Thyroid gland (tissue), 4 donors: ENCODE data around the gene EXOC6. TPM values are rescaled to one million over a fixed set of nuclear protein-coding genes. Genes with fewer than 3 reads are reported as not detected.

Experiments
- DNase-seq, 2 donors: peaks; one replicate each; pipeline ENCODE4 v3.0.0-alpha.2; 2019
- H3K27ac ChIP-seq, 3 donors: fragments of 200-600 bp; sonication (generic); 1 replicate in 2 of 3; 2 replicates in 1 of 3; pipeline ENCODE4 v1.5.1; 2016 to 2019; ENCODE audit warnings: mild to moderate bottlenecking in 1 of 3, moderate library complexity in 1 of 3
- H3K27me3 ChIP-seq: fragments of 200-600 bp; sonication (generic); one replicate; pipeline ENCODE4 v1.5.1; 2019
- H3K36me3 ChIP-seq, 2 donors: fragments of 200-600 bp; sonication (generic); one replicate each; pipeline ENCODE4 v1.5.1; 2016 to 2019
- H3K4me1 ChIP-seq, 2 donors: fragments of 200-600 bp; sonication (generic); one replicate each; pipeline ENCODE4 v1.5.1; 2017 to 2019
- H3K4me3 ChIP-seq, 3 donors: fragments of 200-600 bp; sonication (generic); replicated peaks in 1 of 3; 1 replicate in 2 of 3; 2 replicates in 1 of 3; pipeline ENCODE4 v1.5.1; 2016; ENCODE audit warnings: mild to moderate bottlenecking in 1 of 3
- H3K9me3 ChIP-seq: fragments of 200-600 bp; sonication (generic); one replicate; pipeline ENCODE4 v1.5.1; 2017
- POLR2A ChIP-seq, 2 donors: fragments of 450-650 bp; IDR thresholded peaks; one replicate each; pipeline ENCODE4 v1.6.1; 2017; ENCODE audit warnings: antibody characterized with exemption in 2 of 2, mild to moderate bottlenecking in 2 of 2, moderate library complexity in 1 of 2
- WGBS, 2 donors: methylation state at CpG; one replicate each; pipeline ENCODE4 v1.1.5; 2017; 5-methylcytosine and 5-hydroxymethylcytosine counted together
- intact Hi-C: fragments of 100-400 bp; cut with DNase I; formaldehyde crosslinking; loops from one replicate; pipeline ENCODE4 v1.15.1; 2023
- total RNA-seq, 4 donors: library from RNA; depleted of rRNA; stranded (reverse); fragments of >200 nt; gene quantifications; one replicate each; pipeline ENCODE4 v1.2.3, GENCODE V29; 2016
- TF ChIP-seq, protein P1 (sequence below), 6 experiments: fragments of 200-600 bp in 3 of 6; fragments of 450-650 bp in 3 of 6; sonication (generic) in 3 of 6; IDR thresholded peaks; one replicate each; pipeline ENCODE4 v1.5.1; 2016 to 2019; ENCODE audit warnings: antibody characterized with exemption in 6 of 6, mild to moderate bottlenecking in 2 of 6, inconsistent platforms in 1 of 6, moderate library complexity in 1 of 6

The EXOC6 gene, protein sequence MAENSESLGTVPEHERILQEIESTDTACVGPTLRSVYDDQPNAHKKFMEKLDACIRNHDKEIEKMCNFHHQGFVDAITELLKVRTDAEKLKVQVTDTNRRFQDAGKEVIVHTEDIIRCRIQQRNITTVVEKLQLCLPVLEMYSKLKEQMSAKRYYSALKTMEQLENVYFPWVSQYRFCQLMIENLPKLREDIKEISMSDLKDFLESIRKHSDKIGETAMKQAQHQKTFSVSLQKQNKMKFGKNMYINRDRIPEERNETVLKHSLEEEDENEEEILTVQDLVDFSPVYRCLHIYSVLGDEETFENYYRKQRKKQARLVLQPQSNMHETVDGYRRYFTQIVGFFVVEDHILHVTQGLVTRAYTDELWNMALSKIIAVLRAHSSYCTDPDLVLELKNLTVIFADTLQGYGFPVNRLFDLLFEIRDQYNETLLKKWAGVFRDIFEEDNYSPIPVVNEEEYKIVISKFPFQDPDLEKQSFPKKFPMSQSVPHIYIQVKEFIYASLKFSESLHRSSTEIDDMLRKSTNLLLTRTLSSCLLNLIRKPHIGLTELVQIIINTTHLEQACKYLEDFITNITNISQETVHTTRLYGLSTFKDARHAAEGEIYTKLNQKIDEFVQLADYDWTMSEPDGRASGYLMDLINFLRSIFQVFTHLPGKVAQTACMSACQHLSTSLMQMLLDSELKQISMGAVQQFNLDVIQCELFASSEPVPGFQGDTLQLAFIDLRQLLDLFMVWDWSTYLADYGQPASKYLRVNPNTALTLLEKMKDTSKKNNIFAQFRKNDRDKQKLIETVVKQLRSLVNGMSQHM
- total RNA-seq, result 10 to 100 TPM; 51.6 to 74.0 (median 61.1) TPM

DNA sequence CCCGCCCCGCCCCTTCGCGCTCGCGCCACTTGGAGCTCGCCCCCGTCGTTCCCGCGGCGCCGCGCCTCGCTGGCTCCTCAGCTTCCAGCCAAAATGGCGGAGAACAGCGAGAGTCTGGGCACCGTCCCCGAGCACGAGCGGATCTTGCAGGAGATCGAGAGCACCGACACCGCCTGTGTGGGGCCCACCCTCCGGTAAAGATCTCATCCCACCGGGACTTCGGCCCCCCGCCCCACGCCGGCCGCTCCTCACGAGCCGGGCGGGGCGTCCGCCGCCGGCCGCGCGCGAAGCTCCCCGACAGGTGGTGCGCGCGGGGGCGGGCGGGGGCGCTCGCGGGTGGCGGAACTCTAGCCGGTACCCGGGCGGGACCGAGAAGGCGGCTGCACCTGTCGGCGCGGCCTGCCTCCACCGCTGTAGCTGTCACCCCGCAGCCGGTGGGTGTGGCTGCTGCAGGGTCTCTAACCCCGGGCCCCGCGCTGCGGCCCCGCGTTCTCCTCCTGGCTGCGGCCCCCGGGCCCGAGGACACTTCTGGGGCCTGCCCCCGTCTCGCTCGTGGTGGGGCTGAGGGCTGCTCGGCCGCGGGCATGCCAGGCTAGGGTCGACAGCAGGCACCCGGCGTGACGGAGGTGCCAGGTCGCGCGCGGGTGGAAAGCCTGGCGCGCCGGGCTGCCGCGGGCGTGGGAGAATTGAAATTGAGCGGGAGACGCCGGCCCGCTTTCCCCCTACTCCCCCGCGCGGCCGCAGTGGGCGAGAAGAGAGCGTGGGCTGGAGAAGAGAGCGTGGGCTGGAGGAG is at the start of gene EXOC6:
Gene EXOC6, plus strand, starts transcription at position 80 of the 793 bp plus-strand sequence. Its CDS starts 14 bp downstream, at position 94.
- intact Hi-C loops, result no loop called here
- peak within 1 kb of the TSS; percentile 52 to 86 (median 72) for H3K4me3 ChIP-seq
- no peaks in the 10 kb centered on the region for H3K36me3 ChIP-seq
- no peaks in the 10 kb centered on the region for H3K9me3 ChIP-seq
- TF ChIP-seq, protein P1, sequence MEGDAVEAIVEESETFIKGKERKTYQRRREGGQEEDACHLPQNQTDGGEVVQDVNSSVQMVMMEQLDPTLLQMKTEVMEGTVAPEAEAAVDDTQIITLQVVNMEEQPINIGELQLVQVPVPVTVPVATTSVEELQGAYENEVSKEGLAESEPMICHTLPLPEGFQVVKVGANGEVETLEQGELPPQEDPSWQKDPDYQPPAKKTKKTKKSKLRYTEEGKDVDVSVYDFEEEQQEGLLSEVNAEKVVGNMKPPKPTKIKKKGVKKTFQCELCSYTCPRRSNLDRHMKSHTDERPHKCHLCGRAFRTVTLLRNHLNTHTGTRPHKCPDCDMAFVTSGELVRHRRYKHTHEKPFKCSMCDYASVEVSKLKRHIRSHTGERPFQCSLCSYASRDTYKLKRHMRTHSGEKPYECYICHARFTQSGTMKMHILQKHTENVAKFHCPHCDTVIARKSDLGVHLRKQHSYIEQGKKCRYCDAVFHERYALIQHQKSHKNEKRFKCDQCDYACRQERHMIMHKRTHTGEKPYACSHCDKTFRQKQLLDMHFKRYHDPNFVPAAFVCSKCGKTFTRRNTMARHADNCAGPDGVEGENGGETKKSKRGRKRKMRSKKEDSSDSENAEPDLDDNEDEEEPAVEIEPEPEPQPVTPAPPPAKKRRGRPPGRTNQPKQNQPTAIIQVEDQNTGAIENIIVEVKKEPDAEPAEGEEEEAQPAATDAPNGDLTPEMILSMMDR (IDR thresholded peaks at IDR 0.05), result peak in 3 of 6 experiments; percentile 6 to 33 (median 31)
- TF ChIP-seq POLR2A (IDR thresholded peaks at IDR 0.05), result peak in 1 of 2 donors; percentile 70
- peaks cover 10 to 17% of the 10 kb centered on the region in 2 donors for H3K4me1 ChIP-seq
- 0 to 1% methylated on average over 39 to 42 of the region's 103 CpGs for WGBS, 2 donors
- H3K27ac ChIP-seq, result peak within 1 kb of the TSS; percentile 77 to 90 (median 81)
- no peaks in the 10 kb centered on the region for H3K27me3 ChIP-seq
- peak; percentile 85 to 87 for DNase-seq

DNA sequence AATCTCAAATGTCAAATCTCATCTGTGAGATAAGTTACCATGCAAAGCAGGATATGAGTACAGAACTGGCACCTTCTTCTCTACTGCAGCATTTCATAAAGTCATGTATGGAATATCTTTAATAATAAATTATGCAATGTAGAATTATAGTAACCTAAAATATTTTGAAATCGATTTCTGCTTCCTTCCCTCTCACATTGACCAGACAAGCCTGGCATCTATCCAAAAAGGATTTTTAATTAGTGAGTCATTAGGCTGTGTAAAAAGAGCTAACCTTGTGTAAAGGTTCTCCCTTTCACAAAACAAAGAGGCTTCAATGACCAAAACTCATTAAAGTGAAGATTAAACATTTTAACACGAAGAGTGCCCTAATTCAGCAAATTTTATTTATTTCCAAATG is 48.8 kb upstream of the EXOC6 start:
- Histone ChIP-seq H3K36me3 (no peaks in the 10 kb centered on the region), H3K27ac (peak overlapping the region; percentile 24 to 66 (median 60)), H3K4me3 (no peak overlapping the region), H3K4me1 (peaks cover 10 to 19% of the 10 kb centered on the region in 2 donors), H3K27me3 (no peaks in the 10 kb centered on the region), H3K9me3 (no peaks in the 10 kb centered on the region)
- intact Hi-C loops, result no loop called here
- no peak for TF ChIP-seq POLR2A (IDR thresholded peaks at IDR 0.05)
- TF ChIP-seq, protein P1 (IDR thresholded peaks at IDR 0.05), result no peak
- WGBS, 2 donors, result 22 to 37% methylated on average over 2 of the region's 2 CpGs
- DNase-seq, result no peak

DNA sequence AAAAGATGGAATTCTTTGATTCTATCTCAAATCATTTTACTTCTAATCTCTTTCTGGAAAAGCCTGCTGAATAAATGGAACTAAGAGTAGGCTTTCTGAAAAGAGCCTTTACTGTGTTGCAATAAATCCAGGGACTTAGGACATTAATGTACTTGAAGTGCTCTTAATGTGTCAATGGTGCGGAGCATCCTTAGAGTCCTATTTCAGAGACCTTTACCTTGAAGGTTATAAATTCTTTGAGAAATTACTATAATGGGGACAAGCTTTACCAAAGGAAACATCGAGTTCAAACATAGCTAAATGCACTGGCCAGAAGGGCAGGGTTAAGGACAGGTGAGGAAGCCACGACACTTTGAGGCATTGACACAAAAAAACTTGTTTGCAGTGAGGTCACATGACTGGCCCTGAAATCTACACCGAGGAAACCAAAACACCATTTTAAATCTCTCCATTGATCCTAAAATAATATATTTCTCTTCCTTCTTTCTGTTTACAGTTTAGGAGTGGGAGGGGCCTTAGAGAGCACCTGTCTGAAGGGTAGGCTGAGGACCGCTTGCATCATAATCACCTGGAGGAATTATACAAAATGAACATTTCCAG is 48.1 kb upstream of the EXOC6 start:
- Histone ChIP-seq H3K27ac (peak overlapping the region; percentile 24 to 66 (median 60)), H3K36me3 (no peaks in the 10 kb centered on the region), H3K4me3 (no peak overlapping the region), H3K27me3 (no peaks in the 10 kb centered on the region), H3K4me1 (peaks cover 10 to 19% of the 10 kb centered on the region in 2 donors), H3K9me3 (no peaks in the 10 kb centered on the region)
- DNase-seq, result peak; percentile 12 to 46
- intact Hi-C loops, result no loop called here
- TF ChIP-seq POLR2A (IDR thresholded peaks at IDR 0.05), result no peak
- TF ChIP-seq, protein P1 (IDR thresholded peaks at IDR 0.05), result no peak
- 44 to 59% methylated on average over 5 of the region's 5 CpGs for WGBS, 2 donors

DNA sequence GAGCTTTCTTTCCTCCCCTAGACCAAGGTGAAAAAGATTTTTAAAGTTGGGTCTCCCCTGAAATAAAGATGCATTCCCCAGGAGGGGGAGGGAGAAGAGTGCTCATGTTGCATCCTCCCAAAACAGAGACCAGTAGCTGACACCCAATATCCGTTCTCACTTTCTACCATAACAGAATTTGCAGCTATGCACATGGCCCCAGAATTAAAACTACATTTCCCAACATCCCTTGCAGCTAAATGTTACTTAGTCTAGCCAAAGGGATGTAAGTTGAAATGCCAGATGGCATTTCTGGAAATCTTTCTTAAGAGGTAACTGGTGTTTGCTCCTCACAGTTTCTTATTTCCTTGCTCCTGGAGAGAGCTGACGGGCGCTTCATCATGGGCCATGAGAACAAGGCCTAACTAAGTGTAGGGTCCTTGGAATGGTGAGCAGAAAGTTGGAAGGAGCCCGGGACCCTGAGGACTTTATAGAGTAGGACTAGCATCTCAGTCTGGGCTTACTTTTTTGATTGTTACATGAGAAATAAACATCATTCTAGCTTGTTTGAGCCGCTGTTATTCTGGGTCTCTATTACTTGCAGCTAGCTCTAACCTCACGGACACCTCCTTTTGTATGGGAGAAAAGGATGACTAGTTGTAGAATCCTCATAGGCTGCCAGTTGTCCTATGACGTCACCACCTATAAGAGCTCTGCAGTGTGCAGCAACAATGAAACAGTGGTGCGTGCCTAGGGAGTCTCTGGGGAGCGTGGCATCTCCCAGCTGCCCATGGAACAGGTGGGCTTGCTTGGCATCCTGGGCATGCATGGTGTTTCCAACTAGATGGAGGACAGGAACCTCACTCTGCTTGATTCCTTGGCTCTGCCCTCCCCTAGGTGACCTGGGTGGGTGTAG is 46.1 kb upstream of the EXOC6 start:
- 85% methylated on average over 8 to 9 of the region's 9 CpGs for WGBS, 2 donors
- H3K27ac ChIP-seq, result no peak overlapping the region
- no peaks in the 10 kb centered on the region for H3K27me3 ChIP-seq
- intact Hi-C loops, result no loop called here
- no peaks in the 10 kb centered on the region for H3K36me3 ChIP-seq
- DNase-seq, result no peak
- peaks cover 10 to 19% of the 10 kb centered on the region in 2 donors for H3K4me1 ChIP-seq
- H3K4me3 ChIP-seq, result no peak overlapping the region
- TF ChIP-seq POLR2A (IDR thresholded peaks at IDR 0.05), result no peak
- TF ChIP-seq, protein P1 (IDR thresholded peaks at IDR 0.05), result no peak
- H3K9me3 ChIP-seq, result no peaks in the 10 kb centered on the region
